Thyroid gland (tissue), 4 donors: ENCODE data around the gene SLC4A8.

Experiments
- POLR2A ChIP-seq, 2 donors: fragments of 450-650 bp; IDR thresholded peaks; one replicate each; pipeline ENCODE4 v1.6.1; 2017; ENCODE audit warnings: antibody characterized with exemption in 2 of 2, mild to moderate bottlenecking in 2 of 2, moderate library complexity in 1 of 2
- TF ChIP-seq, protein P1 (sequence below), 6 experiments: fragments of 200-600 bp in 3 of 6; fragments of 450-650 bp in 3 of 6; sonication (generic) in 3 of 6; IDR thresholded peaks; one replicate each; pipeline ENCODE4 v1.5.1; 2016 to 2019; ENCODE audit warnings: antibody characterized with exemption in 6 of 6, mild to moderate bottlenecking in 2 of 6, inconsistent platforms in 1 of 6, moderate library complexity in 1 of 6

DNA sequence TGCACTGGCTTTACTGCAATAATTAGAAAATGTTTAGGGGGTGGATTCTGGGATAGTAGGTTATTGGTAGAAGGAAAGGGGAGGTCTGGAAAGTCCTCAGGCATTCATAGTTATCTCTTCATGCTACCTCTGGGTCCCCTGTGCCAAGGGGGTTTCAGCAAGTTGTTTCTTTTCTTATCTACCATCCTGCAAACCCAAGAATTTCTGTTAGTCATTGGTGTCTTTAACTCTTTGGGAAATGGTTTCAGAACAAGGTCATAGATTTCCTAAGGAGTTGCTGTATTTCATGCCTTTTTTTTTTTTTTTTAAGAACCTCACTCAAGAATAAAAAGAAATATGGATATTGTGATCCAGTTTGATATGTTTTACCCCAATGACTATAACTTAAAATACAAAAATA lies 63.6 kb downstream of the SLC4A8 start:
- TF ChIP-seq, protein P1, sequence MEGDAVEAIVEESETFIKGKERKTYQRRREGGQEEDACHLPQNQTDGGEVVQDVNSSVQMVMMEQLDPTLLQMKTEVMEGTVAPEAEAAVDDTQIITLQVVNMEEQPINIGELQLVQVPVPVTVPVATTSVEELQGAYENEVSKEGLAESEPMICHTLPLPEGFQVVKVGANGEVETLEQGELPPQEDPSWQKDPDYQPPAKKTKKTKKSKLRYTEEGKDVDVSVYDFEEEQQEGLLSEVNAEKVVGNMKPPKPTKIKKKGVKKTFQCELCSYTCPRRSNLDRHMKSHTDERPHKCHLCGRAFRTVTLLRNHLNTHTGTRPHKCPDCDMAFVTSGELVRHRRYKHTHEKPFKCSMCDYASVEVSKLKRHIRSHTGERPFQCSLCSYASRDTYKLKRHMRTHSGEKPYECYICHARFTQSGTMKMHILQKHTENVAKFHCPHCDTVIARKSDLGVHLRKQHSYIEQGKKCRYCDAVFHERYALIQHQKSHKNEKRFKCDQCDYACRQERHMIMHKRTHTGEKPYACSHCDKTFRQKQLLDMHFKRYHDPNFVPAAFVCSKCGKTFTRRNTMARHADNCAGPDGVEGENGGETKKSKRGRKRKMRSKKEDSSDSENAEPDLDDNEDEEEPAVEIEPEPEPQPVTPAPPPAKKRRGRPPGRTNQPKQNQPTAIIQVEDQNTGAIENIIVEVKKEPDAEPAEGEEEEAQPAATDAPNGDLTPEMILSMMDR (IDR thresholded peaks at IDR 0.05) = no peak
- TF ChIP-seq POLR2A (IDR thresholded peaks at IDR 0.05) = no peak
